Duodenal mucosa (tissue), 2 donors: Measurements from ENCODE around the gene MIS18A.
"Not testable (repeated sequence)": the region's sequence is repeated elsewhere in the genome, so short reads cannot be mapped to it uniquely, and the experiment has no call there.

Experiments used
- H3K27ac ChIP-seq: one replicate; pipeline ENCODE4 v1.7.0; 2013; ENCODE audit warnings: low read depth, low read length
- H3K27me3 ChIP-seq, 2 donors: one replicate each; pipeline ENCODE4 v1.7.0; 2013; ENCODE audit warnings: low read length in 2 of 2, control low read depth in 1 of 2; ENCODE audit not compliant: insufficient read depth in 2 of 2, control insufficient read depth in 1 of 2
- H3K36me3 ChIP-seq, 2 donors: one replicate each; pipeline ENCODE4 v1.7.0; 2013; ENCODE audit warnings: low read length in 2 of 2, control low read depth in 1 of 2; ENCODE audit not compliant: insufficient read depth in 2 of 2, control insufficient read depth in 1 of 2
- H3K4me1 ChIP-seq, 2 donors: one replicate each; pipeline ENCODE4 v1.7.0; 2013; ENCODE audit warnings: low read length in 2 of 2, control low read depth in 1 of 2; ENCODE audit not compliant: insufficient read depth in 2 of 2, control insufficient read depth in 1 of 2
- H3K4me3 ChIP-seq, 2 donors: one replicate each; pipeline ENCODE4 v1.7.0; 2013; ENCODE audit warnings: low read length in 2 of 2, low read depth in 1 of 2
- H3K9ac ChIP-seq, 2 donors: one replicate each; pipeline ENCODE4 v1.7.0; 2013; ENCODE audit warnings: low read length in 2 of 2, low read depth in 1 of 2
- H3K9me3 ChIP-seq, 2 donors: one replicate each; pipeline ENCODE4 v1.7.0; 2013; ENCODE audit warnings: low read length in 2 of 2, control low read depth in 1 of 2; ENCODE audit not compliant: control insufficient read depth in 1 of 2

MIS18A gene

DNA sequence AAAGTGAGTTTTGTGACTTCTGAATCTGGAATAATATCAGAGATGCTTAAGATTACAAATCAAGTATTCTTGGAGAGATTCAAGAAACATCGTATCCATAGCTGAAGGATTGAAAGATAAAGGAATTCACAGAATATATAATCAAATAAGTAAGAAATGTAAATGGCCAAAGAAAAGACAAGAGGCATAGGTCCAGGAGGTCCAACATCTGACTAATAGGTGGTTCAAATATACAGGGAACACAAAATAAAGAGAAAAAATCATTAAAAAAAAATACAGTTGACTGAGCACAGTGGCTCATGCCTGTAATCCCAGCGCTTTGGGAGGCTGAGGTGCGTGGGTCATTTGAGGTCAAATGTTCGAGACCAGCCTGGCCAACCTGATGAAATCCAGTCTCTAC, 6.6 kb upstream of the MIS18A start:
- H3K27me3 ChIP-seq = no peaks in the 10 kb centered on the region
- no peak overlapping the region for H3K9ac ChIP-seq
- H3K36me3 ChIP-seq = no peaks in the 10 kb centered on the region
- H3K27ac ChIP-seq = no peak overlapping the region
- no peaks in the 10 kb centered on the region for H3K4me1 ChIP-seq
- H3K4me3 ChIP-seq = no peak overlapping the region
- no peaks in the 10 kb centered on the region for H3K9me3 ChIP-seq

GRCh38 chr21:32282992-32283391, 4.1 kb upstream of the MIS18A start:
- no peak overlapping the region for H3K9ac ChIP-seq
- H3K36me3 ChIP-seq = no peaks in the 10 kb centered on the region
- H3K9me3 ChIP-seq = no peaks in the 10 kb centered on the region
- no peak overlapping the region for H3K4me3 ChIP-seq
- H3K4me1 ChIP-seq = peaks cover 10 to 14% of the 10 kb centered on the region in 2 donors
- no peak overlapping the region for H3K27ac ChIP-seq
- H3K27me3 ChIP-seq = no peaks in the 10 kb centered on the region

DNA sequence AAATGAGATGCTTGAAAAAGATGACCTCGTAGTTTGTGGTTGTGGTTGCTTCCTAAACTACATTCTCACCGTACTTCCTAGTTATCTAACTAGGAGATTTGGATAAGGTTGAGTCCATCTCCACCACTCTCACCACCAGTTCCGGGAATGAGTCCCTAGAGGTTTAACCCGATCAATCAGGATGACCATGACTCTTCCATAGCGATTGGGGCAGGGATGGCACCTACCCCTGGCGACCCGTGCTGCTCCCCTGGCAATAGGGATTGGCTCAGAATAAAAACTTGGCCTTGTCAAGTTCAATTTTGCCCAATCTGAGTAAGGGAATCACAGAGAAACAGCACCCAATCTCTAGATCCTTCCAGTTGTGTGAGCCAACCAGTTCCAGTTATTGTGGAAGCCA, 2.7 kb upstream of the MIS18A start:
- H3K27ac ChIP-seq = no peak overlapping the region
- no peaks in the 10 kb centered on the region for H3K27me3 ChIP-seq
- no peaks in the 10 kb centered on the region for H3K9me3 ChIP-seq
- no peaks in the 10 kb centered on the region for H3K36me3 ChIP-seq
- H3K4me3 ChIP-seq = no peak overlapping the region
- no peak overlapping the region for H3K9ac ChIP-seq
- peaks cover 13 to 17% of the 10 kb centered on the region in 2 donors for H3K4me1 ChIP-seq

DNA sequence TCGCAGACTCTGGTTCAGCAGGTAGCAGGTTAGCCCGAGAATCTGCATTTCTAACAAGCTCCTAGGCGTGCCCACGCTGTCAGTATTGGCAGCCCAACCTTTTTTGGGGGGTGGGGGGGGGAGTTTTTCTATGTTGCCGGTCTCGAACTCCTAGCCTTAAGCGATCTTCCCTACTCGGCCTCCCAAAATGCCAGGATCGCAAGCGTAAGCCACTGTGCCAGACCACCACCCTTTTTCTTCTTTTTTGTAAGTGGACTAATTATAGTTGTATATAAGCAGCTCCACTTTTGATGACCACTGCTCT, 480 bp upstream of the MIS18A start:
- Histone ChIP-seq H3K9me3 (no peaks in the 10 kb centered on the region), H3K4me3 (peak overlapping the region; percentile 78 to 100), H3K36me3 (no peaks in the 10 kb centered on the region), H3K9ac (peak overlapping the region; percentile 7 to 44), H3K27ac (no peak overlapping the region), H3K27me3 (no peaks in the 10 kb centered on the region), H3K4me1 (peaks cover 13 to 17% of the 10 kb centered on the region in 2 donors)

- H3K4me3 ChIP-seq = peak overlapping the region; percentile 78 to 100
- no peaks in the 10 kb centered on the region for H3K9me3 ChIP-seq
- H3K27me3 ChIP-seq = no peaks in the 10 kb centered on the region
- peaks cover 0 to 9% of the 10 kb centered on the region in 2 donors for H3K36me3 ChIP-seq
- no peak overlapping the region for H3K27ac ChIP-seq
- peak overlapping the region; percentile 44 to 80 for H3K9ac ChIP-seq
- H3K4me1 ChIP-seq = peaks cover 13 to 17% of the 10 kb centered on the region in 2 donors
Observed at GRCh38 chr21:32278103-32278502, 746 bp downstream of the MIS18A start.

GRCh38 chr21:32276671-32277070, 2.2 kb downstream of the MIS18A start:
- no peak overlapping the region for H3K9ac ChIP-seq
- no peak overlapping the region for H3K4me3 ChIP-seq
- H3K36me3 ChIP-seq = peaks cover 0 to 11% of the 10 kb centered on the region in 2 donors
- H3K4me1 ChIP-seq = peaks cover 13 to 17% of the 10 kb centered on the region in 2 donors
- H3K27me3 ChIP-seq = no peaks in the 10 kb centered on the region
- no peak overlapping the region for H3K27ac ChIP-seq
- no peaks in the 10 kb centered on the region for H3K9me3 ChIP-seq

- Histone ChIP-seq H3K27ac (no peak overlapping the region), H3K27me3 (no peaks in the 10 kb centered on the region), H3K9me3 (no peaks in the 10 kb centered on the region), H3K4me3 (no peak overlapping the region), H3K36me3 (peaks cover 3 to 32% of the 10 kb centered on the region in 2 donors), H3K9ac (no peak overlapping the region), H3K4me1 (no peaks in the 10 kb centered on the region)
Observed at GRCh38 chr21:32270748-32271147, 8.1 kb downstream of the MIS18A start.

DNA sequence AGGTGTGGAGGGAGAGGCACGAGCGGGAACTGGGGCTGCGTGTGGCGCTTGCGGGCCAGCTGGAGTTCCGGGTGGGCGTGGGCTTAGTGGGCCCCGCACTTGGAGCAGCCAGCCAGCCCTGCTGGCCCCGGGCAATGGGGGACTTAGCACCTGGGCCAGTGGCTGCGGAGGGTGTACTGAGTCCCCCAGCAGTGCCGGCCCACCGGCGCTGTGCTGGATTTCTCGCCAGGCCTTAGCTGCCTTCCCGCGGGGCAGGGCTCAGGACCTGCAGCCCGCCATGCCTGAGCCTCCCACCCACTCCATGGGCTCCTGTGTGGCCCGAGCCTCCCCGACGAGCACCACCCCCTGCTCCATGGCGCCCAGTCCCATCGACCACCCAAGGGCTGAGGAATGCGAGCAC, 13.5 kb downstream of the MIS18A start:
- not testable (repeated sequence) for H3K27me3 ChIP-seq, H3K4me3 ChIP-seq, H3K9ac ChIP-seq, H3K27ac ChIP-seq, H3K4me1 ChIP-seq, H3K9me3 ChIP-seq
- peaks cover 3 to 16% of the 10 kb centered on the region in 2 donors for H3K36me3 ChIP-seq

GRCh38 chr21:32261929-32262328, 16.9 kb downstream of the MIS18A start:
- peaks cover 1 to 4% of the 10 kb centered on the region in 2 donors for H3K36me3 ChIP-seq
- no peaks in the 10 kb centered on the region for H3K4me1 ChIP-seq
- no peak overlapping the region for H3K27ac ChIP-seq

GRCh38 chr21:32260130-32260529, 18.7 kb downstream of the MIS18A start:
- no peaks in the 10 kb centered on the region for H3K27me3 ChIP-seq
- H3K4me3 ChIP-seq = no peak overlapping the region
- no peak overlapping the region for H3K27ac ChIP-seq
- H3K9ac ChIP-seq = no peak overlapping the region
- no peaks in the 10 kb centered on the region for H3K36me3 ChIP-seq
- no peaks in the 10 kb centered on the region for H3K4me1 ChIP-seq
- no peaks in the 10 kb centered on the region for H3K9me3 ChIP-seq

More at GRCh38 chr21:32261929-32262328, 16.9 kb downstream of the MIS18A start:
- Histone ChIP-seq H3K27me3 (no peaks in the 10 kb centered on the region), H3K9ac (no peak overlapping the region), H3K9me3 (no peaks in the 10 kb centered on the region), H3K4me3 (no peak overlapping the region)

- H3K4me3 ChIP-seq, H3K36me3 ChIP-seq, H3K9me3 ChIP-seq, H3K27ac ChIP-seq, H3K27me3 ChIP-seq, H3K4me1 ChIP-seq, H3K9ac ChIP-seq: not testable (repeated sequence)
Observed at GRCh38 chr21:32258786-32259048, 20.1 kb downstream of the MIS18A start.
